HCT116 (cell line): ENCODE measurements around the gene SIK3. TPM values are rescaled to one million over a fixed set of nuclear protein-coding genes. Genes with fewer than 3 reads are reported as not detected.

Experiments used
- ATAC-seq: fragments of 200-7000 bp; cut with Tn5 transposase; 2 replicates; pipeline ENCODE4 v1.9.1; 2020; ENCODE audit warnings: mild to moderate bottlenecking, moderate library complexity
- BruUV-seq: library from RNA; stranded (reverse); fragments of 400-500 nt; replicated peaks from 2 replicates; lab custom pipeline; 2021; lab: Mats Ljungman, UMichigan
- CTCF ChIA-PET: fragments of 300-600 bp; sonication (Branson Sonifier 250); formaldehyde crosslinking; loops from one replicate; lab custom pipeline; 2021; ENCODE audit warnings: antibody characterized with exemption; lab: Charles Lee
- POLR2A ChIA-PET: fragments of 300-600, 350-600 bp; sonication (Branson Sonifier 250); formaldehyde crosslinking; loops from one replicate; lab custom pipeline; 2021; ENCODE audit warnings: antibody characterized with exemption; lab: Charles Lee
- RAD21 ChIA-PET, 2 experiments: fragments of 300-600 bp; sonication (Branson Sonifier 250); formaldehyde crosslinking; loops; one replicate each; lab custom pipeline; 2023; ENCODE audit warnings: low total read pairs in 2 of 2; ENCODE audit not compliant: uncharacterized antibody in 2 of 2, unreplicated experiment in 2 of 2, low non-redundant PET in 1 of 2; lab: Charles Lee
- DNase-seq: peaks from one replicate; pipeline ENCODE4 v3.0.0-alpha.2; 2010; ENCODE audit warnings: low read depth, low spot score
- H2AFZ ChIP-seq: fragments of 200-600 bp; shearing (Covaris generic), sonication (generic); 2 replicates; pipeline ENCODE4 v1.6.1; 2017; ENCODE audit warnings: low read depth, mixed run types, mixed read lengths, antibody characterized with exemption, low read length; ENCODE audit not compliant: poor library complexity, severe bottlenecking
- H3K27ac ChIP-seq: 2 replicates; pipeline ENCODE4 v1.5.1; 2012; ENCODE audit warnings: low read depth, low read length
- H3K27me3 ChIP-seq: fragments of 200-600 bp; sonication (generic); 2 replicates; pipeline ENCODE4 v1.6.1; 2016; ENCODE audit warnings: mixed run types, low read length, mixed read lengths; ENCODE audit not compliant: insufficient read depth
- H3K36me3 ChIP-seq, 2 experiments: fragments of 200-500 bp in 1 of 2; fragments of 200-600 bp in 1 of 2; sonication (Bioruptor generic) in 1 of 2; sonication (generic) in 1 of 2; 2 replicates each; pipeline versions ENCODE4 v1.5.1 to v1.6.1; 2014 to 2016; ENCODE audit warnings: low read length in 2 of 2, inconsistent platforms in 1 of 2, mixed read lengths in 1 of 2, mixed run types in 1 of 2; ENCODE audit not compliant: insufficient read depth in 2 of 2, control insufficient read depth in 1 of 2
- H3K4me1 ChIP-seq, 2 experiments: fragments of 200-600 bp in 1 of 2; sonication (generic) in 1 of 2; 2 replicates each; pipeline versions ENCODE4 v1.5.1 to v1.6.1; 2012 to 2017; ENCODE audit warnings: low read length in 2 of 2, inconsistent platforms in 1 of 2, mild to moderate bottlenecking in 1 of 2, mixed read lengths in 1 of 2, mixed run types in 1 of 2, moderate library complexity in 1 of 2; ENCODE audit not compliant: insufficient read depth in 2 of 2, control insufficient read depth in 1 of 2
- H3K4me2 ChIP-seq: fragments of 200-600 bp; sonication (generic); 2 replicates; pipeline ENCODE4 v1.6.1; 2017; ENCODE audit warnings: mixed run types, low read length, mixed read lengths
- H3K4me3 ChIP-seq, 2 experiments: fragments of 200-600 bp in 1 of 2; sonication (generic) in 1 of 2; replicated peaks in 1 of 2; 2 replicates each; pipeline ENCODE4 v1.5.1; 2011 to 2016; ENCODE audit warnings: low read length in 2 of 2, control low read depth in 1 of 2, low read depth in 1 of 2, mild to moderate bottlenecking in 1 of 2, mixed read lengths in 1 of 2, mixed run types in 1 of 2
- H3K79me2 ChIP-seq: fragments of 200-600 bp; sonication (generic); 2 replicates; pipeline ENCODE4 v1.6.1; 2017; ENCODE audit warnings: mild to moderate bottlenecking, mixed run types, low read length, moderate library complexity, mixed read lengths; ENCODE audit not compliant: insufficient read depth
- H3K9ac ChIP-seq: fragments of 200-600 bp; sonication (generic); 2 replicates; pipeline ENCODE4 v1.6.1; 2016; ENCODE audit warnings: low read length, mixed read lengths
- H3K9me2 ChIP-seq: fragments of 200-600 bp; sonication (generic), shearing (Covaris generic); 2 replicates; pipeline ENCODE4 v1.6.1; 2017; ENCODE audit warnings: mixed run types, mild to moderate bottlenecking, moderate library complexity; ENCODE audit not compliant: insufficient read depth
- H3K9me3 ChIP-seq, 2 experiments: fragments of 200-500 bp in 1 of 2; fragments of 200-600 bp in 1 of 2; sonication (Bioruptor generic) in 1 of 2; sonication (generic) in 1 of 2; 2 replicates each; pipeline ENCODE4 v1.6.1; 2014 to 2017; ENCODE audit warnings: low read length in 2 of 2, mixed read lengths in 2 of 2, inconsistent platforms in 1 of 2, low read depth in 1 of 2, mild to moderate bottlenecking in 1 of 2, mixed run types in 1 of 2, moderate library complexity in 1 of 2; ENCODE audit not compliant: control insufficient read depth in 1 of 2, insufficient read depth in 1 of 2
- H4K20me1 ChIP-seq: fragments of 200-600 bp; sonication (generic), shearing (Covaris generic); 2 replicates; pipeline ENCODE4 v1.6.1; 2017; ENCODE audit warnings: mixed run types, mild to moderate bottlenecking, moderate library complexity; ENCODE audit not compliant: insufficient read depth
- CBX3 ChIP-seq: IDR thresholded peaks from 2 replicates; pipeline ENCODE4 v1.6.1; 2012; ENCODE audit warnings: low read depth
- CEBPB ChIP-seq: IDR thresholded peaks from 2 replicates; pipeline ENCODE4 v1.6.1; 2012; ENCODE audit warnings: low read depth
- CTCF ChIP-seq, 3 experiments: fragments of 200-600 bp in 1 of 3; sonication (generic) in 1 of 3; IDR thresholded peaks in 2 of 3; conservative IDR thresholded peaks in 1 of 3; 2 replicates each; pipeline ENCODE4 v1.5.1; 2012 to 2017; ENCODE audit warnings: low read depth in 2 of 3, low read length in 2 of 3, antibody characterized with exemption in 1 of 3, borderline replicate concordance in 1 of 3, control low read depth in 1 of 3, mild to moderate bottlenecking in 1 of 3, mixed read lengths in 1 of 3, mixed run types in 1 of 3, moderate library complexity in 1 of 3; ENCODE audit not compliant: insufficient read depth in 1 of 3
- EZH2 ChIP-seq: fragments of 200-600 bp; sonication (generic); IDR thresholded peaks from 2 replicates; pipeline ENCODE4 v1.6.1; 2017; ENCODE audit warnings: antibody characterized with exemption, mixed run types
- FOSL1 ChIP-seq: IDR thresholded peaks from 2 replicates; pipeline ENCODE4 v1.6.1; 2012; ENCODE audit warnings: low read depth
- MAX ChIP-seq: IDR thresholded peaks from 2 replicates; pipeline ENCODE4 v1.6.1; 2012
- POLR2AphosphoS5 ChIP-seq: IDR thresholded peaks from 2 replicates; pipeline ENCODE4 v1.6.1; 2011; ENCODE audit warnings: mild to moderate bottlenecking, low read depth, low read length, moderate library complexity
- RAD21 ChIP-seq: IDR thresholded peaks from 2 replicates; pipeline ENCODE4 v1.6.1; 2012; ENCODE audit warnings: low read depth, mild to moderate bottlenecking
- SIN3A ChIP-seq: IDR thresholded peaks from 2 replicates; pipeline ENCODE4 v1.6.1; 2012; ENCODE audit warnings: low read depth
- SP1 ChIP-seq: IDR thresholded peaks from 2 replicates; pipeline ENCODE4 v1.6.1; 2012; ENCODE audit warnings: low read depth
- TCF7L2 ChIP-seq: IDR thresholded peaks from 2 replicates; pipeline ENCODE4 v1.7.0; 2011; ENCODE audit warnings: borderline replicate concordance, inconsistent platforms; ENCODE audit not compliant: insufficient read depth, insufficient read length; ENCODE audit errors: extremely low read depth
- ZFX ChIP-seq: fragments of 450-650 bp; IDR thresholded peaks from 2 replicates; pipeline ENCODE4 v1.6.1; 2017
- ZNF274 ChIP-seq: fragments of 200-500 bp; sonication (Bioruptor generic); IDR thresholded peaks from 2 replicates; pipeline ENCODE4 v1.6.1; 2014; ENCODE audit warnings: mild to moderate bottlenecking, low read depth, low read length, inconsistent platforms
- intact Hi-C: fragments of 100-400 bp; cut with micrococcal nuclease; formaldehyde crosslinking; loops from 2 replicates; pipeline ENCODE4 v1.10.0; 2022
- total RNA-seq: library from RNA; stranded (reverse); gene quantifications from one replicate; pipeline ENCODE4 v1.2.1, GENCODE V29; 2021; ENCODE audit not compliant: unreplicated experiment

SIK3 gene
- total RNA-seq, 1 experiment from 2014 or later: 21.0 TPM

GRCh38 chr11:116871248-116871647, 227.0 kb downstream of the SIK3 start (continued):
- no peak for TF ChIP-seq FOSL1
- no peak for TF ChIP-seq CBX3
- no peak for TF ChIP-seq ZNF274
- TF ChIP-seq SP1: no peak
- no peak for TF ChIP-seq SIN3A
- no peak for TF ChIP-seq ZFX
- no peak for TF ChIP-seq RAD21
- TF ChIP-seq TCF7L2: no peak
- TF ChIP-seq CTCF (IDR thresholded peaks at IDR 0.05 in 2 of 3, conservative IDR thresholded peaks at IDR 0.05 in 1 of 3; ENCODE audit: borderline replicate concordance in 1 of 3, insufficient read depth in 1 of 3, low read depth in 2 of 3, low read length in 2 of 3): no peak
- no peak for TF ChIP-seq POLR2AphosphoS5
- TF ChIP-seq MAX: no peak

GRCh38 chr11:116870054-116870453, 228.2 kb downstream of the SIK3 start:
- BruUV-seq: no TSS peak
- no peak overlapping the region for H3K4me2 ChIP-seq
- H3K4me3 ChIP-seq: no peak overlapping the region
- no peak for ATAC-seq
- H2AFZ ChIP-seq: no peak overlapping the region
- no peaks in the 10 kb centered on the region for H4K20me1 ChIP-seq
- intact Hi-C loops: no loop called here
- ChIA-PET POLR2A (no interaction called here), CTCF (no interaction called here), RAD21 (no interaction called here)
- no peak for DNase-seq
- no peaks in the 10 kb centered on the region for H3K9me2 ChIP-seq
- TF ChIP-seq POLR2AphosphoS5 (no peak), CEBPB (no peak), ZNF274 (no peak), EZH2 (no peak)
- no peak overlapping the region for H3K9ac ChIP-seq
- no peaks in the 10 kb centered on the region for H3K79me2 ChIP-seq
- no peaks in the 10 kb centered on the region for H3K9me3 ChIP-seq
- peaks cover 6 to 31% of the 10 kb centered on the region in 2 experiments; a peak in 2 of 4 replicates for H3K36me3 ChIP-seq
- no peak overlapping the region for H3K27ac ChIP-seq
- H3K4me1 ChIP-seq: no peaks in the 10 kb centered on the region
- no peaks in the 10 kb centered on the region for H3K27me3 ChIP-seq
